DND-41 (cell line): ENCODE results near the gene RIN2.

Experiments used
- CTCF ChIP-seq: IDR thresholded peaks from 2 replicates; pipeline ENCODE4 v1.5.1; 2012; ENCODE audit warnings: borderline replicate concordance, low read length, moderate library complexity, mild to moderate bottlenecking; ENCODE audit not compliant: poor library complexity, severe bottlenecking; ENCODE audit errors: extremely low read depth
- EZH2 ChIP-seq: IDR thresholded peaks from 3 replicates; pipeline ENCODE4 v1.6.1; 2012; ENCODE audit warnings: borderline replicate concordance, low read depth, mild to moderate bottlenecking, moderate library complexity, low read length, inconsistent platforms; ENCODE audit not compliant: severe bottlenecking

GRCh38 chr20:19784511-19785172 lies 26.6 kb downstream of the RIN2 start:
- TF ChIP-seq CTCF, result peak; percentile 82
- no peak for TF ChIP-seq EZH2
